OCI-LY1 (cell line): ENCODE measurements around the gene TMEM138.

Source experiments
- H2AFZ ChIP-seq: fragments of 200-600 bp; sonication (generic), shearing (Covaris generic); 2 replicates; pipeline ENCODE4 v1.6.0; 2014; ENCODE audit warnings: antibody characterized with exemption, mild to moderate bottlenecking, low read length
- H3F3A ChIP-seq: fragments of 200-600 bp; sonication (generic), shearing (Covaris generic); 2 replicates; pipeline ENCODE4 v1.6.0; 2014; ENCODE audit warnings: mild to moderate bottlenecking, antibody characterized with exemption, low read length, moderate library complexity; ENCODE audit not compliant: insufficient read depth
- H3K27ac ChIP-seq: fragments of 200-600 bp; sonication (generic); 2 replicates; pipeline ENCODE4 v1.5.1; 2014; ENCODE audit warnings: low read length, mixed run types, mild to moderate bottlenecking, low read depth; ENCODE audit not compliant: poor library complexity, severe bottlenecking
- H3K27me3 ChIP-seq: fragments of 200-600 bp; sonication (generic); 2 replicates; pipeline ENCODE4 v1.6.0; 2014; ENCODE audit warnings: antibody characterized with exemption, mild to moderate bottlenecking, low read length, moderate library complexity; ENCODE audit not compliant: insufficient read depth
- H3K36me3 ChIP-seq: fragments of 200-600 bp; sonication (generic); 2 replicates; pipeline ENCODE4 v1.6.1; 2014; ENCODE audit warnings: mild to moderate bottlenecking, antibody characterized with exemption, low read length, moderate library complexity, mixed read lengths; ENCODE audit not compliant: insufficient read depth
- H3K4me1 ChIP-seq: fragments of 200-600 bp; sonication (generic); 2 replicates; pipeline ENCODE4 v1.5.1; 2014; ENCODE audit warnings: mild to moderate bottlenecking, low read length, moderate library complexity; ENCODE audit not compliant: insufficient read depth, severe bottlenecking
- H3K4me2 ChIP-seq: fragments of 200-600 bp; sonication (generic), shearing (Covaris generic); 2 replicates; pipeline ENCODE4 v1.6.1; 2014; ENCODE audit warnings: low read length
- H3K4me3 ChIP-seq: fragments of 200-600 bp; sonication (generic); 2 replicates; pipeline ENCODE4 v1.5.1; 2014; ENCODE audit warnings: low read length, low read depth, mild to moderate bottlenecking, mixed read lengths; ENCODE audit not compliant: poor library complexity, severe bottlenecking
- H3K79me2 ChIP-seq: fragments of 200-600 bp; shearing (Covaris generic); 2 replicates; pipeline ENCODE4 v1.6.1; 2016; ENCODE audit warnings: mixed run types, low read length, mixed read lengths; ENCODE audit not compliant: insufficient read depth
- H3K9ac ChIP-seq: fragments of 200-600 bp; sonication (generic), shearing (Covaris generic); 2 replicates; pipeline ENCODE4 v1.6.1; 2014; ENCODE audit warnings: mild to moderate bottlenecking, low read length, mixed read lengths
- H3K9me2 ChIP-seq: fragments of 200-600 bp; sonication (generic), shearing (Covaris generic); 2 replicates; pipeline ENCODE4 v1.6.1; 2014; ENCODE audit warnings: low read depth, mild to moderate bottlenecking, low read length, mixed read lengths
- H3K9me3 ChIP-seq: fragments of 200-600 bp; shearing (Covaris generic); 2 replicates; pipeline ENCODE4 v1.6.1; 2014; ENCODE audit warnings: low read length, mixed read lengths
- H4K20me1 ChIP-seq: fragments of 200-600 bp; sonication (generic), shearing (Covaris generic); 2 replicates; pipeline ENCODE4 v1.6.0; 2016; ENCODE audit warnings: mild to moderate bottlenecking, low read length; ENCODE audit not compliant: insufficient read depth
- EZH2 ChIP-seq: fragments of 200-600 bp; sonication (generic), shearing (Covaris generic); IDR thresholded peaks from 2 replicates; pipeline ENCODE4 v1.8.0; 2017; ENCODE audit warnings: borderline replicate concordance, mixed run types, mild to moderate bottlenecking, antibody characterized with exemption, low read length, moderate library complexity, mixed read lengths
- TF ChIP-seq, protein P1 (sequence below): fragments of 200-600 bp; sonication (generic), shearing (Covaris generic); IDR thresholded peaks from 2 replicates; pipeline ENCODE4 v1.5.1; 2017; ENCODE audit warnings: mild to moderate bottlenecking, antibody characterized with exemption, low read length, moderate library complexity, mixed read lengths

The TMEM138 gene

DNA sequence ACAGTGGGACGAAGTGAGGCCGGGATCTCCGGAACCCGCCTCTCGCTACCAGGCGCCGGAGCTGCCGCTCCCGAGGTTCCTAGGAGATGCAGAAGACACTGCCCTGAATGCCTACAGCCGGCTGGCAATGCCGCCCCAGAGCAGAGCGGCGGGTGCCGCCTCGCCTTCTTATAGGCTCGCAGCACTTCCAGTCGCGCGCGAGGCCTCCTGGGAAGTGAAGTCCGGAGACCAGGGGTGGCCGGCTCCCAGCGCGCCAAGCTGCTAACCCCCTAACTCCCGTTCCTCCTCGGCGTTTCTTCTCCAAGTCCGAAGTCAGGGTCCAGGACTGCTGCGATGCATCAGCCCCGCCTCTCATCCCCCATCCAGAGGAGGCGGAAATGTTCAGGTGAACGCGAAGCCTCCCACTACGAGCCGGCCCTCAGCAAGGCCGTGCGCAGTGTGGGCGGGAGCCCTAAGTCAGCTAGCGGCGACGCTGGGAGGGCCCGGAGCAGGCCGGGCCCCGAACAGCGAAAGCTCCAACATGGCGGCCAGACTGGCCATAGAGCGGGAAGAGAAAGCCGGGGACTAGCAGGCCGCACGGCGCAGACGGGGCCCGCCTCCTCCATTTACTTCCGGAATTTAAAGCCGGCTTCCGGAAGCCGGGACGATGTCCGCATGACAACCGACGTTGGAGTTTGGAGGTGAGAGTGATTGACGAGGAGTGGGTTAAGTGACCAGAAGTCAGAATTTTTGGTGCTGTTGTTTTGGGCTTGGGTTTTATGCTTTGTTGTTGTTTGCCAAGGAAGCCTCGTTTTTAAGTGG lies at the start of gene TMEM138, which contains the start of gene CYB561A3:
TMEM138 (plus strand) TSS at position 634 of the 801 bp plus-strand sequence. CDS start 2,017 bp downstream, outside the sequence.
CYB561A3 (minus strand) TSS at position 142 of the 801 bp plus-strand sequence. CDS start 5,169 bp downstream, outside the sequence.
- no peaks in the 10 kb centered on the region for H3K9me2 ChIP-seq
- H2AFZ ChIP-seq: no peak within 1 kb of the TSS
- no peaks in the 10 kb centered on the region for H3K9me3 ChIP-seq
- peak within 1 kb of the TSS; percentile 96 for H3K9ac ChIP-seq
- H3K79me2 ChIP-seq: peaks cover 30% of the 10 kb centered on the region
- no peaks in the 10 kb centered on the region for H3K27me3 ChIP-seq
- TF ChIP-seq, protein P1, sequence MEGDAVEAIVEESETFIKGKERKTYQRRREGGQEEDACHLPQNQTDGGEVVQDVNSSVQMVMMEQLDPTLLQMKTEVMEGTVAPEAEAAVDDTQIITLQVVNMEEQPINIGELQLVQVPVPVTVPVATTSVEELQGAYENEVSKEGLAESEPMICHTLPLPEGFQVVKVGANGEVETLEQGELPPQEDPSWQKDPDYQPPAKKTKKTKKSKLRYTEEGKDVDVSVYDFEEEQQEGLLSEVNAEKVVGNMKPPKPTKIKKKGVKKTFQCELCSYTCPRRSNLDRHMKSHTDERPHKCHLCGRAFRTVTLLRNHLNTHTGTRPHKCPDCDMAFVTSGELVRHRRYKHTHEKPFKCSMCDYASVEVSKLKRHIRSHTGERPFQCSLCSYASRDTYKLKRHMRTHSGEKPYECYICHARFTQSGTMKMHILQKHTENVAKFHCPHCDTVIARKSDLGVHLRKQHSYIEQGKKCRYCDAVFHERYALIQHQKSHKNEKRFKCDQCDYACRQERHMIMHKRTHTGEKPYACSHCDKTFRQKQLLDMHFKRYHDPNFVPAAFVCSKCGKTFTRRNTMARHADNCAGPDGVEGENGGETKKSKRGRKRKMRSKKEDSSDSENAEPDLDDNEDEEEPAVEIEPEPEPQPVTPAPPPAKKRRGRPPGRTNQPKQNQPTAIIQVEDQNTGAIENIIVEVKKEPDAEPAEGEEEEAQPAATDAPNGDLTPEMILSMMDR: no peak
- no peak for TF ChIP-seq EZH2
- H3K4me2 ChIP-seq: peak within 1 kb of the TSS; percentile 80
- peak within 1 kb of the TSS; percentile 99 for H3K27ac ChIP-seq
- H3K36me3 ChIP-seq: peaks cover 40% of the 10 kb centered on the region
- H3K4me1 ChIP-seq: peaks cover 46% of the 10 kb centered on the region
- H4K20me1 ChIP-seq: no peaks in the 10 kb centered on the region
- peak within 1 kb of the TSS; percentile 92 for H3K4me3 ChIP-seq
- H3F3A ChIP-seq: peaks cover 15% of the 10 kb centered on the region

DNA sequence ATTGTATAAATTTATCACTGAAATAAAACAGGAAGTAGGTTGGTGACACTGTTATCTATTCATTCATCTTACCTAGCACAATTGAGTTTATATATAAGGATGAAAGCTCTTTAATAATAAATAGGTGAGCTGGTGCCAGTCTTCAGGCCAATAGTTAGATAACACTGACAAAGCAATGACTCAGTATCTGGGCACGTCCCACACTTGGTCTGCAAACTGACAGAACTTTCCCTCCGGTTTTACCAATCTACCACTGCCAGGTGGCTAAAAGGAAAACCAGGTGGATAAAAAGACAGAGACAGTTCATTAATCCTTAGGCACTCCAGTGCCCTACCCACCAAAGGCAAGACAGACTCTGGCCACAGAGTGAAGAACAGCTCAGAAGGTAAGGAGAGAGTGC lies 46.9 kb upstream of the TMEM138 start:
- Histone ChIP-seq H3F3A (no peaks in the 10 kb centered on the region), H2AFZ (no peak overlapping the region), H3K9me3 (no peaks in the 10 kb centered on the region), H3K4me2 (no peak overlapping the region), H3K79me2 (no peaks in the 10 kb centered on the region), H3K27me3 (no peaks in the 10 kb centered on the region), H3K9me2 (no peaks in the 10 kb centered on the region), H3K9ac (no peak overlapping the region), H3K36me3 (peaks cover 91% of the 10 kb centered on the region), H3K27ac (no peak overlapping the region), H4K20me1 (no peaks in the 10 kb centered on the region), H3K4me3 (no peak overlapping the region), H3K4me1 (no peaks in the 10 kb centered on the region)
- no peak for TF ChIP-seq EZH2
- TF ChIP-seq, protein P1: no peak

DNA sequence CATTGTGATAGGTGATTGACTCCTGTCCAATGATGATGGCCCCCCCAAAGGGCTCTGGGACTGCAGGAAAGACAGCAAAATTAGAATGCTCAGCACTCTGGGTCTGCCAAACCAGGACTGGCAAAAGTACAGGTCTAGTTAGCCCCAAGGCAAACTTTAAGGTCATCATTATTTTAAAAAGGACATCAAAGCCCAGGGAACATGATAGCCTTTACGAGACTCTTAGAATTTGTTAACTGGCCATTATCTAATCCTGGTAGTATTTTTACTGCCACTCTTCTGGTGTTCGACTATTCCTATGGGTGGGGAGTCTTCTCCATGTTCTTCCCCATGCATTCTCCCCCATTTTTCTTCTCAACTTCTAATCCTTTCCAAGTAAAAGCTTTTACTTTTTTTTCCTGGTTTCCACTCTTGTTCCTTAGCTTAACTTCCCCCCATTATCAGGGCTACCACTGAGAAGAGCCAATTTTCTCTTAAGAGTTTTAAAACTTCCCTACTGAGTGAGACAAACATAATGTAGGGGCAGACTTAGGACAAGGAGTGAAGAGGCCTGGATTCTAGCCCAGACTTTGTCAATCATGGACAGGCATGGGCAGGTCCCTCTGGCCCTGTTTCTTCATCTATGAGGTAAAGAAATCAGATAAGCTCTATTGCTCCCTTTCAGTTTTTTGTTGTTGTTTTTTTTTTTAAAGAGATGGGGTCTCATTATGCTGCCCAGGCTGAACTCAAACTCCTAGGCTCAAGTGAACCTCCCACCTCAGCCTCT lies 36.3 kb upstream of the TMEM138 start:
- no peak overlapping the region for H2AFZ ChIP-seq
- no peaks in the 10 kb centered on the region for H3K9me2 ChIP-seq
- H3K4me2 ChIP-seq: no peak overlapping the region
- no peaks in the 10 kb centered on the region for H4K20me1 ChIP-seq
- no peaks in the 10 kb centered on the region for H3F3A ChIP-seq
- H3K27me3 ChIP-seq: no peaks in the 10 kb centered on the region
- H3K27ac ChIP-seq: no peak overlapping the region
- peaks cover 25% of the 10 kb centered on the region for H3K79me2 ChIP-seq
- H3K9me3 ChIP-seq: no peaks in the 10 kb centered on the region
- H3K4me1 ChIP-seq: peaks cover 4% of the 10 kb centered on the region
- H3K36me3 ChIP-seq: peaks cover 93% of the 10 kb centered on the region
- H3K4me3 ChIP-seq: no peak overlapping the region
- no peak for TF ChIP-seq EZH2
- TF ChIP-seq, protein P1: no peak
- H3K9ac ChIP-seq: no peak overlapping the region
